Suprapubic skin (tissue), 3 donors: Measurements from ENCODE around the gene COL23A1.
A peak's percentile ranks its signal among the peaks of the same experiment; 100 is the strongest.

Source experiments
- POLR2AphosphoS5 ChIP-seq, 3 donors: sonication (generic); formaldehyde crosslinking; IDR thresholded peaks; one replicate each; pipeline ENCODE4 v1.6.1; 2017; ENCODE audit warnings: antibody characterized with exemption in 3 of 3
- TF ChIP-seq, protein P1 (sequence below), 2 donors: fragments of 200-600 bp in 1 of 2; fragments of 450-650 bp in 1 of 2; sonication (generic) in 1 of 2; IDR thresholded peaks; one replicate each; pipeline ENCODE4 v1.5.1; 2016 to 2019; ENCODE audit warnings: antibody characterized with exemption in 2 of 2, mild to moderate bottlenecking in 1 of 2, moderate library complexity in 1 of 2

DNA sequence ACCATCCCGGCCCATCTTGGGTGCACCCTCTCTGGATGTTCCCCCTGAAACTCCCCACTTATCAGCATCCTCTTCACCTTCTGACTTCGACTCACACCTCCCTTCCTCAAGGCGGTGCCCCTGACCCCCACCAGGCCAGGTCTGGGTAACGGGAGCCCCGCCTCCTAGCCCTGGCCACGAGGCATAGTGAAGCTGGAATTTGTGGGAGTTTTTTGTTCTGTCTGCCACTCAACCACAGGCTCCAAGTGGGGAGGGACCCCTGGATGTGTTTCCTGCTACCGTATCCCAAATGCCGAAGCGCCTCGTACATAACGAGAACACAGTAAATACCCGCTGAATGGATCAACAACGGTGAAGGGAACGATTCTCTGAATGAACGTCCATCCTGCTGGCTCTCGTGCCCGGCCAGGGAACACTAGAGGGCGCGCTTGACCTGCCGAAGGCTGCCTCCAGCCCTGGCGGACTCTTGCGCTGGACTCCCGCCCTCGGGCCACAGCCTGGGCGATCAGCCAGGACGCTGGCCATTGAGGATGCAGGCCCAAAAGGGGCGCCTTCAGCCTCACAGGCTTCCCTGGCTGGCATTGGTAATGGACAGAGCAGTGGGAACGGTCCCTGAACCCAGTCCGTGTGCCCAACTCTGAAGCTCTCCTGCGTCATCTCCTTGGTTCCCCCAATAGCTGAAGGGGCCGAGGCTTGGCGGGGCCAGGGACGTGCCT, 310.3 kb downstream of the COL23A1 start:
- peak in 1 of 3 donors; percentile 17 for TF ChIP-seq POLR2AphosphoS5 (IDR thresholded peaks at IDR 0.05)
- TF ChIP-seq, protein P1, sequence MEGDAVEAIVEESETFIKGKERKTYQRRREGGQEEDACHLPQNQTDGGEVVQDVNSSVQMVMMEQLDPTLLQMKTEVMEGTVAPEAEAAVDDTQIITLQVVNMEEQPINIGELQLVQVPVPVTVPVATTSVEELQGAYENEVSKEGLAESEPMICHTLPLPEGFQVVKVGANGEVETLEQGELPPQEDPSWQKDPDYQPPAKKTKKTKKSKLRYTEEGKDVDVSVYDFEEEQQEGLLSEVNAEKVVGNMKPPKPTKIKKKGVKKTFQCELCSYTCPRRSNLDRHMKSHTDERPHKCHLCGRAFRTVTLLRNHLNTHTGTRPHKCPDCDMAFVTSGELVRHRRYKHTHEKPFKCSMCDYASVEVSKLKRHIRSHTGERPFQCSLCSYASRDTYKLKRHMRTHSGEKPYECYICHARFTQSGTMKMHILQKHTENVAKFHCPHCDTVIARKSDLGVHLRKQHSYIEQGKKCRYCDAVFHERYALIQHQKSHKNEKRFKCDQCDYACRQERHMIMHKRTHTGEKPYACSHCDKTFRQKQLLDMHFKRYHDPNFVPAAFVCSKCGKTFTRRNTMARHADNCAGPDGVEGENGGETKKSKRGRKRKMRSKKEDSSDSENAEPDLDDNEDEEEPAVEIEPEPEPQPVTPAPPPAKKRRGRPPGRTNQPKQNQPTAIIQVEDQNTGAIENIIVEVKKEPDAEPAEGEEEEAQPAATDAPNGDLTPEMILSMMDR (IDR thresholded peaks at IDR 0.05) = peak; percentile 41 to 85
